ENCODE results near the gene RNF186.
"Not testable (repeated sequence)": the region's sequence is repeated elsewhere in the genome, so short reads cannot be mapped to it uniquely, and the experiment has no call there.

RNF186 gene

DNA sequence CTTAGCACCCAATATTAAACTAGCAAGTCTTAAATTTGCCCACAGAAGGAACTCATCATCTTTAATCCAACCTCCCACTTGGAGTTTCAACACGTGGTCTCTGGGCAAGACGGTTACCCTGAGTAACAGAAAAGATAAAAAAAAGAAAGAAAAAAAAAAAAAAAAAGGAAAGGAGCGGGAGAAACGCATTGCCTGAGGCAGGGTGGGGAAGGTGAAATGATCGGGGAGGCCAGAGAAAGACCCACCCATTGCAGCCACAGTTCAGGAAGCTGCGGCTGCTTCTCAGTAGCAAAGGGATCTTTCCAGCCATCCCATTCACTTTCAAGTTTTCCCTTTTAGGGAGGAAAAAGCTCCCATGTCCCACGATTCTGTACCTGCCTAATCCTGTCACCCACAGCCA lies 35.1 kb upstream of the RNF186 start:
- ChIA-PET POLR2A (no interaction called here), CTCF (no interaction called here)
- TF ChIP-seq KLF7 (tag by site-specific recombination; IDR thresholded peaks at IDR 0.05; ENCODE audit: borderline replicate concordance) (no peak), ZNF433 (tag by site-specific recombination; IDR thresholded peaks at IDR 0.05; ENCODE audit: low read depth) (no peak), ZNF658 (tag by site-specific recombination; IDR thresholded peaks at IDR 0.05) (no peak), PRDM1 (tag by site-specific recombination; IDR thresholded peaks at IDR 0.05) (0 out of 2 replicates have a peak, but pooled peaks have one; percentile 27)
- H3K4me3 ChIP-seq (ENCODE audit: low read depth, low read length) = no peak overlapping the region
- H3K4me1 ChIP-seq (ENCODE audit: control insufficient read depth, insufficient read depth, low read length) = no peaks in the 10 kb centered on the region
- H3K9me3 ChIP-seq (ENCODE audit: control insufficient read depth, insufficient read depth, low read depth, low read length) = no peaks in the 10 kb centered on the region
- no peaks in the 10 kb centered on the region for H3K36me3 ChIP-seq (ENCODE audit: control insufficient read depth in 2 of 2, insufficient read depth in 1 of 2, low read length in 2 of 2)
- H3K27ac ChIP-seq (ENCODE audit: extremely low read depth, low read depth, low read length) = no peak overlapping the region

DNA sequence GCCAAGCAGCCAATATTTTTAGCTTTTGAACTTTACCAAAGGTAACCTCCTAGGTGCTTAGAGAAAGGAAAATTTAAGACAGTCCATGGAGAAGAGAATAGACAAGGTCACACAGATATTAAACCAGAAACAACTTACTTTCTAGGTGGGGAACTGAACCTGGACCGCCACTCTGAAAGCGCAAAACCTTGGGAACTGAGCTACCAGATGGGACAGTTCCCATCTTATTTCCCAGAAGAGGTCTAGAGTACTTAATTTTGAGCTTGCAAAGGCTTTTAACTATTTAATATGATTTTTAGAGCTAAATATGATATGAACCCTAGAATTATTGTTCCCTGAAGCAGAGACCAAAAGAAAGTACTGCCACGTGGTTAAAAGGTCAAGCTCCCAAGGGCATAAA lies 34.2 kb upstream of the RNF186 start:
- CTCF ChIA-PET = interaction anchor here (0.6 kb wide), 3 partner anchors 84 to 726 kb away, joined by 3 to 4 read pairs (median 3); no protein-coding TSS in a partner anchor
- H3K36me3 ChIP-seq (ENCODE audit: control insufficient read depth in 2 of 2, insufficient read depth in 1 of 2, low read length in 2 of 2); POLR2A ChIA-PET: not testable (repeated sequence)

DNA sequence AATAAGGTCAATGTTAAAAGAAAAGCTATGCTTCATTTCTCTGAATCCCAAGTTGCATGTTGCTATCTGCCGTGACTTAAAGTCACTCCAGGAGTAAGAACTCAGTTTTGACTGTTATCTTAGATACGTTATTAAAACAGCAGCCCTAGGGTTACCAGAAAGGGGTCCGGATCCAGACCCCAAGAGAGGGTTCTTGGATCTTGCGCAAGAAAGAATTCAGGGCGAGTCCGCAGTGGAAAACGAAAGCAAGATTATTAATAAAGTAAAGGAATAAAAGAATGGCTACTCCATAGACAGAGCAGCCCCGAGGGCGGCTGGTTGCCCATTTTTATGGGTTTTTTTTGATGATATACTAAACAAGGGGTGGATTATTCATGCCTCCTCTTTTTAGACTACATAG lies 32.3 kb upstream of the RNF186 start:
- POLR2A ChIA-PET; H3K36me3 ChIP-seq (ENCODE audit: control insufficient read depth in 2 of 2, insufficient read depth in 1 of 2, low read length in 2 of 2); H3K4me3 ChIP-seq (ENCODE audit: low read depth, low read length); H3K4me1 ChIP-seq (ENCODE audit: control insufficient read depth, insufficient read depth, low read length); H3K27ac ChIP-seq (ENCODE audit: extremely low read depth, low read depth, low read length); H3K9me3 ChIP-seq (ENCODE audit: control insufficient read depth, insufficient read depth, low read depth, low read length): not testable (repeated sequence)
- CTCF ChIA-PET = interaction anchor here (0.5 kb wide), 1 partner anchor 193 kb away, joined by 3 read pairs; no protein-coding TSS in a partner anchor

More for the DNA sequence above, 34.2 kb upstream of the RNF186 start:
- H3K4me3 ChIP-seq (ENCODE audit: low read depth, low read length); H3K9me3 ChIP-seq (ENCODE audit: control insufficient read depth, insufficient read depth, low read depth, low read length); H3K4me1 ChIP-seq (ENCODE audit: control insufficient read depth, insufficient read depth, low read length); H3K27ac ChIP-seq (ENCODE audit: extremely low read depth, low read depth, low read length): not testable (repeated sequence)

DNA sequence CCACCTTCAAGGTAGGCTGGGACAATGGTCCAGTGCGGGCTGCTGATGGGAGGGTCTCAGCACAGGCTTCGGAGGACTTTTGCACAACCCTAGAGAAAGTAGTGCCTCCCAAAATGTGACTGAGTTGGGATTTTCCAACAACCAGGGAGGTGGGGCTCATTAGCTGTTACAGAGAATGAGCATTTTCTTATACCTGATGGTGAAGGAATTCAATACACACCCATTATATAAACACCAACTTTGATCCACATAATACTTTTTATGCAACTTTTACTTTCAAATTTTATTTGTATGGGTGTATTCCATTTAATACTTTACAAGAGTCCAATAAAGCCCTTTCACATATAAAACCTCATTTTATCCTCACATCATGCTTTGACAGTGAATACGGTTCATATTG lies 31.3 kb upstream of the RNF186 start:
- Histone ChIP-seq H3K4me3 (ENCODE audit: low read depth, low read length) (no peak overlapping the region), H3K27ac (ENCODE audit: extremely low read depth, low read depth, low read length) (no peak overlapping the region), H3K36me3 (ENCODE audit: control insufficient read depth in 2 of 2, insufficient read depth in 1 of 2, low read length in 2 of 2) (no peaks in the 10 kb centered on the region), H3K4me1 (ENCODE audit: control insufficient read depth, insufficient read depth, low read length) (no peaks in the 10 kb centered on the region), H3K9me3 (ENCODE audit: control insufficient read depth, insufficient read depth, low read depth, low read length) (no peaks in the 10 kb centered on the region)
- TF ChIP-seq ZNF404 (tag by site-specific recombination; IDR thresholded peaks at IDR 0.05) (no peak), ZNF449 (tag by site-specific recombination; IDR thresholded peaks at IDR 0.05) (no peak), ZNF555 (tag by site-specific recombination; conservative IDR thresholded peaks at IDR 0.05) (no peak), BCL11A (tag by site-specific recombination; IDR thresholded peaks at IDR 0.05; ENCODE audit: low read depth) (no peak), ZNF510 (tag by site-specific recombination; IDR thresholded peaks at IDR 0.05; ENCODE audit: insufficient replicate concordance) (no peak), ZNF133 (tag by site-specific recombination; IDR thresholded peaks at IDR 0.05) (no peak), HOXC10 (CRISPR knock-in tag; IDR thresholded peaks at IDR 0.05) (no peak), ZNF473 (tag by site-specific recombination; IDR thresholded peaks at IDR 0.05) (no peak), ZBTB26 (tag by site-specific recombination; optimal IDR thresholded peaks at IDR 0.05) (no peak), ZNF169 (tag by site-specific recombination; IDR thresholded peaks at IDR 0.05) (no peak), TCF7L2 (IDR thresholded peaks at IDR 0.05; ENCODE audit: borderline replicate concordance, low read depth, low read length) (no peak), KLF16 (tag by site-specific recombination; IDR thresholded peaks at IDR 0.05) (no peak), ZFP69B (tag by site-specific recombination; IDR thresholded peaks at IDR 0.05) (no peak), KLF9 (tag by site-specific recombination; IDR thresholded peaks at IDR 0.05; ENCODE audit: low read depth) (no peak), ZNF311 (tag by site-specific recombination; IDR thresholded peaks at IDR 0.05; ENCODE audit: borderline replicate concordance) (no peak), ZNF501 (tag by site-specific recombination; IDR thresholded peaks at IDR 0.05) (no peak), ZBTB21 (tag by site-specific recombination; IDR thresholded peaks at IDR 0.05) (no peak)
- TF ChIP-seq, protein P1, sequence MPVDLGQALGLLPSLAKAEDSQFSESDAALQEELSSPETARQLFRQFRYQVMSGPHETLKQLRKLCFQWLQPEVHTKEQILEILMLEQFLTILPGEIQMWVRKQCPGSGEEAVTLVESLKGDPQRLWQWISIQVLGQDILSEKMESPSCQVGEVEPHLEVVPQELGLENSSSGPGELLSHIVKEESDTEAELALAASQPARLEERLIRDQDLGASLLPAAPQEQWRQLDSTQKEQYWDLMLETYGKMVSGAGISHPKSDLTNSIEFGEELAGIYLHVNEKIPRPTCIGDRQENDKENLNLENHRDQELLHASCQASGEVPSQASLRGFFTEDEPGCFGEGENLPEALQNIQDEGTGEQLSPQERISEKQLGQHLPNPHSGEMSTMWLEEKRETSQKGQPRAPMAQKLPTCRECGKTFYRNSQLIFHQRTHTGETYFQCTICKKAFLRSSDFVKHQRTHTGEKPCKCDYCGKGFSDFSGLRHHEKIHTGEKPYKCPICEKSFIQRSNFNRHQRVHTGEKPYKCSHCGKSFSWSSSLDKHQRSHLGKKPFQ (tag by site-specific recombination; IDR thresholded peaks at IDR 0.05) = no peak
- TF ChIP-seq, protein P2, sequence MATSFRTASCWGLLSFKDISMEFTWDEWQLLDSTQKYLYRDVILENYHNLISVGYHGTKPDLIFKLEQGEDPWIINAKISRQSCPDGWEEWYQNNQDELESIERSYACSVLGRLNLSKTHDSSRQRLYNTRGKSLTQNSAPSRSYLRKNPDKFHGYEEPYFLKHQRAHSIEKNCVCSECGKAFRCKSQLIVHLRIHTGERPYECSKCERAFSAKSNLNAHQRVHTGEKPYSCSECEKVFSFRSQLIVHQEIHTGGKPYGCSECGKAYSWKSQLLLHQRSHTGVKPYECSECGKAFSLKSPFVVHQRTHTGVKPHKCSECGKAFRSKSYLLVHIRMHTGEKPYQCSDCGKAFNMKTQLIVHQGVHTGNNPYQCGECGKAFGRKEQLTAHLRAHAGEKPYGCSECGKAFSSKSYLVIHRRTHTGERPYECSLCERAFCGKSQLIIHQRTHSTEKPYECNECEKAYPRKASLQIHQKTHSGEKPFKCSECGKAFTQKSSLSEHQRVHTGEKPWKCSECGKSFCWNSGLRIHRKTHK (tag by site-specific recombination; IDR thresholded peaks at IDR 0.05) = no peak
- POLR2A ChIA-PET = interaction anchor here (0.6 kb wide), 1 partner anchor 26 kb away, joined by 6 read pairs; no protein-coding TSS in a partner anchor
- CTCF ChIA-PET = no interaction called here
